H1 (cell line): ENCODE results near the gene SLC5A10. TPM values are rescaled to one million over a fixed set of nuclear protein-coding genes. Genes with fewer than 3 reads are reported as not detected.
A peak's percentile ranks its signal among the peaks of the same experiment; 100 is the strongest.

Source experiments
- CTCF ChIA-PET: fragments of 300-600 bp; sonication (Branson Sonifier 250); formaldehyde crosslinking; loops from one replicate; lab custom pipeline; 2021; ENCODE audit not compliant: partially characterized antibody; lab: Charles Lee
- POLR2A ChIA-PET: fragments of 300-600 bp; sonication (Branson Sonifier 250); formaldehyde crosslinking; loops from one replicate; lab custom pipeline; 2021; ENCODE audit warnings: inconsistent platforms; ENCODE audit not compliant: partially characterized antibody; lab: Charles Lee
- DNase-seq, 2 experiments: peaks; one replicate each; pipeline versions ENCODE4 v3.0.0 to v3.0.0-alpha.2; 2010 to 2022; ENCODE audit warnings: low spot score in 2 of 2, low read depth in 1 of 2, mixed read lengths in 1 of 2
- FAIRE-seq: peaks from 2 replicates; lab custom pipeline; 2011; peaks lifted over from hg19 to GRCh38; lab: Jason Lieb, UNC
- H2AFZ ChIP-seq: 2 replicates; pipeline ENCODE4 v1.8.1; 2012; ENCODE audit warnings: low read length, inconsistent platforms
- H2AK5ac ChIP-seq: 2 replicates; pipeline ENCODE4 v1.6.1; 2013; ENCODE audit warnings: low read depth, low read length
- H2BK120ac ChIP-seq: replicated peaks from 2 replicates; pipeline ENCODE3; 2013; ENCODE audit warnings: low read depth, low read length, inconsistent platforms
- H2BK12ac ChIP-seq: 2 replicates; pipeline ENCODE4 v1.6.1; 2013; ENCODE audit warnings: low read depth, low read length
- H2BK15ac ChIP-seq: 2 replicates; pipeline ENCODE4 v1.6.1; 2013; ENCODE audit warnings: low read length
- H2BK20ac ChIP-seq: 2 replicates; pipeline ENCODE4 v1.6.1; 2013; ENCODE audit warnings: low read length
- H2BK5ac ChIP-seq: 2 replicates; pipeline ENCODE4 v1.6.1; 2013; ENCODE audit warnings: low read depth, low read length
- H3K14ac ChIP-seq: 2 replicates; pipeline ENCODE4 v1.6.1; 2013; ENCODE audit warnings: inconsistent platforms; ENCODE audit not compliant: insufficient read length
- H3K18ac ChIP-seq: 2 replicates; pipeline ENCODE4 v1.6.1; 2013; ENCODE audit warnings: low read length; ENCODE audit errors: extremely low read depth
- H3K23ac ChIP-seq: 2 replicates; pipeline ENCODE4 v1.6.1; 2013; ENCODE audit warnings: inconsistent platforms; ENCODE audit not compliant: insufficient read length
- H3K23me2 ChIP-seq: 2 replicates; pipeline ENCODE4 v1.6.1; 2013; ENCODE audit warnings: low read depth, low read length
- H3K27ac ChIP-seq: 2 replicates; pipeline ENCODE4 v1.6.1; 2011; ENCODE audit warnings: low read depth, low read length, inconsistent platforms
- H3K27me3 ChIP-seq, 4 experiments: replicated peaks in 1 of 4; 1 replicate in 1 of 4; 2 replicates in 3 of 4; pipeline versions ENCODE4 v1.6.1 to v1.8.1; 2011 to 2013; ENCODE audit warnings: low read length in 3 of 4, mild to moderate bottlenecking in 3 of 4, inconsistent platforms in 2 of 4, mixed read lengths in 2 of 4, moderate library complexity in 1 of 4; ENCODE audit not compliant: control insufficient read depth in 3 of 4, insufficient read depth in 3 of 4; ENCODE audit errors: extremely low read depth in 1 of 4
- H3K36me3 ChIP-seq, 4 experiments: 2 replicates each; pipeline versions ENCODE4 v1.6.1 to v1.8.1; 2011 to 2013; ENCODE audit warnings: mild to moderate bottlenecking in 4 of 4, low read length in 3 of 4, moderate library complexity in 2 of 4, control low read depth in 1 of 4, inconsistent platforms in 1 of 4; ENCODE audit not compliant: insufficient read depth in 4 of 4, control insufficient read depth in 2 of 4
- H3K4ac ChIP-seq: replicated peaks from 2 replicates; pipeline ENCODE3; 2013; ENCODE audit warnings: low read length, low read depth, mixed read lengths, inconsistent platforms; ENCODE audit not compliant: insufficient read length
- H3K4me1 ChIP-seq, 4 experiments: replicated peaks in 1 of 4; 1 replicate in 1 of 4; 2 replicates in 3 of 4; pipeline versions ENCODE4 v1.6.1 to v1.8.1; 2011 to 2013; ENCODE audit warnings: low read length in 3 of 4, inconsistent platforms in 2 of 4, mixed read lengths in 1 of 4; ENCODE audit not compliant: insufficient read depth in 4 of 4, control insufficient read depth in 3 of 4
- H3K4me2 ChIP-seq, 2 experiments: 2 replicates each; pipeline versions ENCODE4 v1.6.1 to v1.8.1; 2011 to 2013; ENCODE audit warnings: low read depth in 2 of 2, low read length in 2 of 2, control low read depth in 1 of 2, inconsistent platforms in 1 of 2, mild to moderate bottlenecking in 1 of 2; ENCODE audit not compliant: insufficient read depth in 1 of 2
- H3K4me3 ChIP-seq, 4 experiments: fragments of 200-600, 300-600 bp in 1 of 4; sonication (generic), shearing (Covaris generic), sonication (Bioruptor Twin) in 1 of 4; 2 replicates each; pipeline versions ENCODE4 v1.5.1 to v1.8.1; 2011 to 2016; ENCODE audit warnings: low read length in 4 of 4, low read depth in 3 of 4, control low read depth in 2 of 4, inconsistent platforms in 2 of 4, mild to moderate bottlenecking in 2 of 4, mixed read lengths in 1 of 4, moderate library complexity in 1 of 4; ENCODE audit not compliant: insufficient read depth in 2 of 4; ENCODE audit errors: extremely low read depth in 1 of 4
- H3K56ac ChIP-seq: replicated peaks from 2 replicates; pipeline ENCODE3; 2013; ENCODE audit warnings: low read depth, mild to moderate bottlenecking, mixed read lengths, low read length, inconsistent platforms; ENCODE audit not compliant: insufficient read length
- H3K79me1 ChIP-seq: 2 replicates; pipeline ENCODE4 v1.6.1; 2013; ENCODE audit warnings: low read depth, low read length, control low read depth
- H3K79me2 ChIP-seq, 2 experiments: 2 replicates each; pipeline versions ENCODE4 v1.6.1 to v1.8.1; 2012 to 2013; ENCODE audit warnings: low read length in 2 of 2, mild to moderate bottlenecking in 2 of 2, inconsistent platforms in 1 of 2; ENCODE audit not compliant: insufficient read depth in 2 of 2, control insufficient read depth in 1 of 2
- H3K9ac ChIP-seq, 4 experiments: replicated peaks in 1 of 4; 1 replicate in 1 of 4; 2 replicates in 3 of 4; pipeline versions ENCODE4 v1.6.1 to v1.8.1; 2011 to 2013; ENCODE audit warnings: low read depth in 3 of 4, low read length in 3 of 4, control low read depth in 2 of 4, mild to moderate bottlenecking in 2 of 4, moderate library complexity in 2 of 4, inconsistent platforms in 1 of 4; ENCODE audit errors: extremely low read depth in 1 of 4
- H3K9me3 ChIP-seq, 2 experiments: 2 replicates each; pipeline versions ENCODE4 v1.6.1 to v1.8.1; 2012 to 2013; ENCODE audit warnings: mild to moderate bottlenecking in 2 of 2, moderate library complexity in 2 of 2, control low read depth in 1 of 2, inconsistent platforms in 1 of 2, low read depth in 1 of 2, low read length in 1 of 2, mixed read lengths in 1 of 2; ENCODE audit not compliant: insufficient read depth in 2 of 2
- H4K20me1 ChIP-seq, 2 experiments: replicated peaks in 1 of 2; 2 replicates each; pipeline versions ENCODE3 to v1.8.1; 2011 to 2013; ENCODE audit warnings: inconsistent platforms in 2 of 2, low read length in 2 of 2, mild to moderate bottlenecking in 1 of 2; ENCODE audit not compliant: insufficient read depth in 2 of 2, control insufficient read depth in 1 of 2
- H4K5ac ChIP-seq: 2 replicates; pipeline ENCODE4 v1.6.1; 2013; ENCODE audit warnings: low read length, low read depth, mixed read lengths, inconsistent platforms; ENCODE audit not compliant: insufficient read length
- H4K8ac ChIP-seq: 2 replicates; pipeline ENCODE4 v1.8.0; 2013; ENCODE audit warnings: mild to moderate bottlenecking, moderate library complexity, low read length, inconsistent platforms; ENCODE audit not compliant: insufficient read depth; ENCODE audit errors: extremely low read depth
- H4K91ac ChIP-seq: replicated peaks from 2 replicates; pipeline ENCODE3; 2013; ENCODE audit warnings: low read length, mixed read lengths, inconsistent platforms; ENCODE audit not compliant: insufficient read length
- CREB1 ChIP-seq: IDR thresholded peaks from 2 replicates; pipeline ENCODE4 v1.6.1; 2012; ENCODE audit warnings: inconsistent platforms
- EZH2 ChIP-seq: fragments of 200-600 bp; sonication (generic); IDR thresholded peaks from 2 replicates; pipeline ENCODE4 v1.7.1; 2012; ENCODE audit warnings: low read depth, mild to moderate bottlenecking, moderate library complexity, low read length, inconsistent platforms; ENCODE audit not compliant: severe bottlenecking
- KDM1A ChIP-seq: fragments of 200-600, 300-600 bp; sonication (generic); IDR thresholded peaks from 2 replicates; pipeline ENCODE4 v1.7.1; 2016; ENCODE audit warnings: mild to moderate bottlenecking, low read length, borderline replicate concordance
- RXRA ChIP-seq: IDR thresholded peaks from 2 replicates; pipeline ENCODE4 v1.6.1; 2011; ENCODE audit warnings: low read depth, mild to moderate bottlenecking, low read length, moderate library complexity; ENCODE audit not compliant: insufficient read depth
- SP1 ChIP-seq: IDR thresholded peaks from 2 replicates; pipeline ENCODE4 v1.6.1; 2011; ENCODE audit warnings: low read depth, low read length
- TEAD4 ChIP-seq: IDR thresholded peaks from 2 replicates; pipeline ENCODE4 v1.6.1; 2012; ENCODE audit warnings: low read depth, low read length, inconsistent platforms, mixed read lengths
- WGBS, 2 experiments: shearing (Covaris generic) in 1 of 2; methylation state at CpG; one replicate each; pipeline versions ENCODE4 v1.1.6 to v1.1.7; 2013 to 2015; ENCODE audit warnings: low lambda C conversion rate in 2 of 2, mixed read lengths in 2 of 2, inconsistent platforms in 1 of 2, low coverage in 1 of 2, missing lambda C conversion rate in 1 of 2; ENCODE audit not compliant: insufficient replicate concordance in 2 of 2, insufficient coverage in 1 of 2, insufficient read length in 1 of 2; ENCODE audit errors: extremely low coverage in 1 of 2, missing lambda C conversion rate in 1 of 2; 5-methylcytosine and 5-hydroxymethylcytosine counted together
- polyA plus RNA-seq, 7 experiments: library from polyadenylated mRNA; depleted of rRNA in 3 of 7; stranded (reverse) in 5 of 7; unstranded in 2 of 7; fragments of >200 nt in 5 of 7; fragments of 200-250 nt in 2 of 7; gene quantifications; 1 replicate in 5 of 7; 2 replicates in 1 of 7; 4 replicates in 1 of 7; pipeline versions ENCODE4 v1.2.1 to v1.2.3, GENCODE V29; 2011 to 2013; ENCODE audit warnings: missing spikeins in 2 of 7, mixed read lengths in 2 of 7
- total RNA-seq: library from RNA; stranded (reverse); fragmentation: NEBNext Ultra II Directional; extraction: Animal tissue kit (Norgen Biotek cat#: 25700); gene quantifications from 2 replicates; pipeline ENCODE4 v1.2.1, GENCODE V29; 2021

SLC5A10 gene
- total and polyA plus RNA-seq, 2 of the 8 experiments (the other 6 are each of a cell fraction or from before 2014, with no cell fraction given): 0.05 to 0.11 TPM

DNA sequence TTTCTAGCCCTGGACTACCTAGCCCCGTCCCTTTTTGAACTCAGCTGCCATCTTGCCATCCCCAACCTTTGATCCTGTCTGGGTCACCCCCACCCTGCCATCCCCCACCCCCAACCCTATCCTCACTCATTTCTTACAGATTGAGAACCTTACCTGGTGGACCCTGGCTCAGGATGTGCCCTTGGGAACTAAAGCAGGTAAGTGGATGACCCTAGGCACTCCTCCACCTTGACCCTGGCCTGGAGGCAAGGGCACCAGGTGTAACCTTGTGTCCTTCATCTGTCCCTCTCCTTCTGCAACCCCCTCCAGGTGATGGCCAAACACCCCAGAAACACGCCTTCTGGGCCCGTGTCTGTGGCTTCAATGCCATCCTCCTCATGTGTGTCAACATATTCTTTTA lies 68.1 kb downstream of the SLC5A10 start:
- Histone ChIP-seq H3K18ac (no peak overlapping the region), H4K91ac (no peak overlapping the region), H2BK5ac (no peak overlapping the region), H3K79me2 (no peaks in the 10 kb centered on the region), H3K23ac (no peak overlapping the region), H3K14ac (no peak overlapping the region), H2BK20ac (no peak overlapping the region), H3K4me3 (no peak overlapping the region), H2BK12ac (0 out of 2 replicates have a peak overlapping the region, but pooled peaks have one; percentile 27), H2AFZ (no peak overlapping the region), H2BK15ac (no peak overlapping the region), H4K20me1 (no peaks in the 10 kb centered on the region), H3K27me3 (no peaks in the 10 kb centered on the region; a peak in 1 of 7 replicates), H4K5ac (no peak overlapping the region), H2BK120ac (no peak overlapping the region), H3K9ac (no peak overlapping the region), H3K27ac (no peak overlapping the region), H3K4me2 (no peak overlapping the region), H3K4ac (no peak overlapping the region), H3K9me3 (no peaks in the 10 kb centered on the region), H3K56ac (no peak overlapping the region), H4K8ac (peak overlapping the region; percentile 71; the same call in 1 of the 2 replicates), H3K79me1 (no peaks in the 10 kb centered on the region), H2AK5ac (no peak overlapping the region; the same call in 1 of the 2 replicates), H3K23me2 (no peaks in the 10 kb centered on the region), H3K4me1 (peaks cover 0 to 3% (median 0%) of the 10 kb centered on the region in 4 experiments; a peak in 1 of 7 replicates), H3K36me3 (no peaks in the 10 kb centered on the region)
- ChIA-PET POLR2A (no interaction called here), CTCF (interaction anchor here (1.3 to 5.1 kb wide), 2 partner anchors 60 to 394 kb away, joined by 3 to 49 read pairs; no protein-coding TSS in a partner anchor)
- DNase-seq: no peak
- no peak for FAIRE-seq
- TF ChIP-seq CREB1 (no peak), KDM1A (no peak), TEAD4 (no peak), RXRA (no peak), EZH2 (no peak), SP1 (no peak)
- WGBS, 2 experiments: 87% methylated on average over 2 of the region's 3 CpGs; no CpG with 5 or more reads in 1 of the 2 experiments
